ENCODE data around the gene IFNL4.
"Not testable (repeated sequence)": the region's sequence is repeated elsewhere in the genome, so short reads cannot be mapped to it uniquely, and the experiment has no call there.

The IFNL4 gene

DNA sequence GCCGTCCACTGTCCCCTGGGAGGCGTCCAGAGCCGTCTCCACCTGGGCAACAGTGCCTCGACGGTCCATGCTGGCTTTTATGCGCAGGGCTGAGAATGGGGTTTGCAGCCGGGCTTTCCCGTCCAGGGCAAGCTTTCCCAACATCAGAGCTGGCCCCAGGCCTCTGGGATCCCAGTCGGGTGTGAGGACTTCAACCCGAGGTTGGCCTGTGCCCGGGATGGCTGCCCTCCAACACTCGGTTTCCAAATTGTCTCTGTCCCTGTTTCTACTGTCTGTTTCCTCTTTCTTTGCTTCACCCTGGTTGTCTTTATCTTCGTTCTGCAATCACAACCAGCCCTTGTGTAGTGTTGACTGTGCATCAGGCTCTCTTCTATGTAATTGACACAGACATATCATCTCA, at the start of gene IFNL4:
IFNL4 (minus strand) TSS at position 51 of the 400 bp plus-strand sequence.
- no peak for DNase-seq (ENCODE audit: low read depth)

- no peak for DNase-seq (ENCODE audit: low read depth)
Observed at GRCh38 chr19:39297931-39298634, 49.4 kb upstream of the IFNL4 start.

- no peak for DNase-seq (ENCODE audit: low read depth)
Observed at GRCh38 chr19:39296906-39297305, 48.2 kb upstream of the IFNL4 start.

DNA sequence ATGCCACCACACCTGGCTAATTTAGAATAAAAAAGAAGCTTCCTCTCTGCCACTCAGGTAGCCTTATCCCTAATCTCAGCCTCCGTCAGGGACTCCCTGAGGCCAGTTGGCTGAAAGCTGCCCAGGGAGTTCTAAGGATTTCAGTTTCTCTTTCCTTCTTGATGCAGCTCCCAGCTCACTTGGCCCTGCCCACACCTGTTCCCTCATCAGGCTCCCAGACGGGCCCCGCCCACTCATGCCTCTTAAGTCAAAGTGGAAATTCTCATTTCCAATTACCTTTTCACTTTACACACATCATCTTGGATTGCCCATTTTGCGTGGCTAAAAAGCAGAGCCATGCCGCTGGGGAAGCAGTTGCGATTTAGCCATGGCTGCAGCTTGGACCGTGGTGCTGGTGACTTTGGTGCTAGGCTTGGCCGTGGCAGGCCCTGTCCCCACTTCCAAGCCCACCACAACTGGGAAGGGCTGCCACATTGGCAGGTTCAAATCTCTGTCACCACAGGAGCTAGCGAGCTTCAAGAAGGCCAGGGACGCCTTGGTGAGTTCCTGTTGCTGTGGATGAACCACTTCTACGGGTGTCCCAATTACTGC, 47.5 kb upstream of the IFNL4 start, which contains the start of gene IFNL1:
IFNL1 (plus strand) TSS at position 353 of the 591 bp plus-strand sequence; CDS start at position 368, 15 bp downstream.
- no peak for DNase-seq (ENCODE audit: low read depth)

DNA sequence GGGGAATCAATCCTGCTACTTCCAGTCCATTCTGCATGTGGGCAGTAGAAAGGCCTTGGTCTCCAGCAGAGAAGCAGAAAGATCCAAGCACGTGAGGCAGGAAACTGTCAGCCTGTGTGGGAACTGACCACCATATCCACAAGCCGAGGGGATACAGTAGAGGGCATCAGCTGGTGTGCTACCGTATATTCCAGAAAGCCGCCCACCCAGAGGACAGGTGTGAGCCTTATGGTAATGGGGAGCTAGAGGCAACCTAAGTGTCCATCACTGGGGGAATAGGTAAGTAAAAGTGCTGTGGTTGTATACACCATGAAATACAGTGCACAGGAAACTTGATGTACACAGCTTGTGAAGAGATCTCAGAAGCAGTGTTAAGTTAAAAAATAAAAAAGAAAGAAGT, 44.7 kb upstream of the IFNL4 start:
- DNase-seq (ENCODE audit: low read depth) = no peak

DNA sequence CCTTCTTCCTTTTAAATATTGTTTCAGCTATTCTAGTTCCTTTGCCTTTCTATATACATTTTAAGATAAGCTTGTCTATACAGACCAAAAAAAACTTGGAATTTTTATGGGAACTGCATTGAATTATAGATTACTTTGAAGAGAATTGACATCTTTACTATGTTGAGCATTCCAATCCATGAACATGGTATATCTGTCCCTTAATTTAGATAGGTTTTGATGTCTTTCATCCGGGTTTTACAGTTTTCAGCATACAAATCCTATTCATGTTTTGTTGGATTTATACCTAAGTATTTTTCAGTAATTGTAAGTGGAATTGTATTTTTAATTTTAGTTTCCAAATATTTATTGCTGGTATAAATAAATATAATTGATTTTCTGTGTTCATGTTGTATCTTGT, 35.4 kb upstream of the IFNL4 start:
- DNase-seq (ENCODE audit: low read depth) = no peak

- DNase-seq (ENCODE audit: low read depth) = no peak
Observed at GRCh38 chr19:39282021-39282420, 33.4 kb upstream of the IFNL4 start.

DNA sequence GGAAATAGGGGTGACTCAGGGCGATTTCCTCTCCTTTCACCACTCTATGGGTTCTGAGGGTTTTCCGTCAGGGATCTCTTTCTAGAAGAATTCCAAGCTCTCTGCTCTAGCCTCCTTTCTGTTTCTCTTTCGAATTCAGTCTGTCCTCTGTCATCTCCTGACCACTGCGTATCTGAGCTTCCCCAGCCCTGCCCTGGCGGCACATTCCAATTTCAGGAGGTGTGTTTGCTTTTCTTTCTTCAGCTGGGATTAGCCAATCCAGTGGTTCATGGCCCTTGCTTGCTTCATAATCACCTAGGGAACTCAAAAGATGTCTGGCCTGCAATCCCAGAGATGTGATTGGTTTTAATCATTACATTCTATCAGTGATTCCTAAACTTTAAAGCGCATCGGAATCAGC, 28.9 kb upstream of the IFNL4 start:
- no peak for DNase-seq (ENCODE audit: low read depth)

- no peak for DNase-seq (ENCODE audit: low read depth)
Observed at GRCh38 chr19:39276740-39277139, 28.1 kb upstream of the IFNL4 start.

- DNase-seq (ENCODE audit: low read depth) = no peak
Observed at GRCh38 chr19:39275578-39275977, 26.9 kb upstream of the IFNL4 start.

- not testable (repeated sequence) for DNase-seq (ENCODE audit: low read depth)
Observed at GRCh38 chr19:39273859-39274258, 25.2 kb upstream of the IFNL4 start.

DNA sequence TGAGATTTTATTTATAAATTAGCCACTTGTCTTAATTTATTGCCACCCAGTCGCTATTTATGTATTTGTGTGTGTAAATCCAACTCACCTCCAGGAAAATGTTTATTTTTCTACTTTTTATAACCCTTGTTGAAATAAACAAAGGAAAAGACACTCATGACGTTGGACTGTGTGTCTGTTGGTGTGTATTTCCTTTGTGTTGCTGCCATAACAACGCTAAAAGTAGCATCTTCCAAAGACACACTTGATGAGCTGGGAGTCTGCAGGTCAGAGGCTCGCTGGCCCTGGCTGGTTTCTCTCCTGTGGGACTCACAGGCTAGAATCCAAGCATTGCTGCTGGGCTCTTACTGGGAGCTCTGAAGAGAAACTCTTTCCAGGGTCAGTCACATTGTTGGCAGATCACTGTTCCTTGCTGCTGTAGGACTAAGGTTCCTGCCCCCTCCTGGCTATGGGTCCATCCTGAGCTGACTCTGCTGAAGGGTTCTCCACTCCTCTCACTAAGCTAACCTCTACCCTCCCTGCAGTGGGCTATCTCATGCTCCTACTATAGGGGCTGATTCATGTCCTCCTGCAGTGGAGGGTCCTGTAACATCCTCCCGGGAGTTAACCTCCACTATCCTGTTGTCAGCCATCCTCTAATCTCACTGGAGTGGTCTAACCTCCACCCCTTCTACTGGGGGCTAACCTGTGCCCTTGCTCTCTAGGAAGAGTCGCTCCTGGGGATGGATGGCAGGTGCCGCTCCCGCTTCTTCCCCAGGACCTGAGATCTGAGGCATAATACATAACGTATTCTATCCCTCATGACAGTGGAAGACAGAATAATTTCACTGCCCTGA, 21.6 kb upstream of the IFNL4 start:
- no peak for DNase-seq (ENCODE audit: low read depth)

DNA sequence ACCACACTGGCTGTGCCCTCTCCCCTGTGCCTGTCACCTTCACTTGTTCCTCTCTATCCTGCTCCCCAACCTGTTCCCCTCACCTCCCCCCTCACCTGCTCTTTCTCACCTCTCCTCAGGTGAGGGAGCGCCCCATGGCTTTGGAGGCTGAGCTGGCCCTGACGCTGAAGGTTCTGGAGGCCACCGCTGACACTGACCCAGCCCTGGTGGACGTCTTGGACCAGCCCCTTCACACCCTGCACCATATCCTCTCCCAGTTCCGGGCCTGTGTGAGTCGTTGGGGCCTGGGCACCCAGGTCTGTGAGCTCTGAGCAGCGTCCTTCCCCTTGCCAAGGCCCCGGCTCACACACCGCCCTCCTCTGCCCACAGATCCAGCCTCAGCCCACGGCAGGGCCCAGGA, 20.7 kb upstream of the IFNL4 start:
- not testable (repeated sequence) for DNase-seq (ENCODE audit: low read depth)

DNA sequence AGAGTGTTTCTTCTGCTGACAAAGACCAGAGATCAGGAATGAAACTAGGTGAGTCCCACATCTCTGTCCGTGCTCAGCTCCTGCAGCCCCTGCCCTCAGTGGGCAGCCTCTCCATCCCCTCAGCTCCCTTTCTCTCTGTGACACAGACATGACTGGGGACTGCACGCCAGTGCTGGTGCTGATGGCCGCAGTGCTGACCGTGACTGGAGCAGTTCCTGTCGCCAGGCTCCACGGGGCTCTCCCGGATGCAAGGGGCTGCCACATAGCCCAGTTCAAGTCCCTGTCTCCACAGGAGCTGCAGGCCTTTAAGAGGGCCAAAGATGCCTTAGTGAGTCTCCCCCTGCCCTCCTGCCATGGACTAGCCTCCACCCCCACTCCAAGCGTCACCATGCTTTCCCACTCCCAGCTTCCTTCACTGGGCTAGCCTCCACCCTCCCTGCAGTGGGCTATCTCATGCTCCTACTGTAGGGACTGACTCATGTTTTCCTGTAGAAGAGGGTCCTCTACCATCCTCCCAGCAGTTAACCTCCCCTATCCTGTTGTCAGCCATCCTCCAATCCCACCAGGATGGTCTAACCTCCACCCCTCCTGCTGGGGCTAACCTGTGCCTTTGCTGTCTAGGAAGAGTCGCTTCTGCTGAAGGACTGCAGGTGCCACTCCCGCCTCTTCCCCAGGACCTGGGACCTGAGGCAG, 20.0 kb upstream of the IFNL4 start:
- not testable (repeated sequence) for DNase-seq (ENCODE audit: low read depth)

DNA sequence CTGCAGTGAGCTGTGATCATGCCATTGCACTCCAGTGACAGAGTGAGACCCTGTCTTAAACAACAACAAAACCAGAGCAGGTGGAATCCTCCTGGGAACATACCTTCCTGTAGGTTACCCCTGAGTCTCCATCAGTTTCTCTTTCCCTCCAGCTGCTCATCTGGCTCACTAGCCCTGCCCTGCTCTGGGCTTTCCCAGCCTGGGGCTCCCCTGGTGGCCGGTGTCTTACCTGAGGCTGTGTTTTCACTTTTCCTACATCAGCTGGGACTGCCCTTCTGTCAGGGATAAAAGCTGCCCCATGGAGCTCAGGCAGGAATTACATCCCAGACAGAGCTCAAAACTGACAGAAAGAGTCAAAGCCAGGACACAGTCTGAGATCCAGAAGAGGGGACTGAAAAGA, 19.4 kb upstream of the IFNL4 start, which contains the start of gene IFNL2:
IFNL2 (plus strand) TSS at position 312 of the 400 bp plus-strand sequence. CDS start 173 bp downstream, outside the sequence.
- not testable (repeated sequence) for DNase-seq (ENCODE audit: low read depth)

DNA sequence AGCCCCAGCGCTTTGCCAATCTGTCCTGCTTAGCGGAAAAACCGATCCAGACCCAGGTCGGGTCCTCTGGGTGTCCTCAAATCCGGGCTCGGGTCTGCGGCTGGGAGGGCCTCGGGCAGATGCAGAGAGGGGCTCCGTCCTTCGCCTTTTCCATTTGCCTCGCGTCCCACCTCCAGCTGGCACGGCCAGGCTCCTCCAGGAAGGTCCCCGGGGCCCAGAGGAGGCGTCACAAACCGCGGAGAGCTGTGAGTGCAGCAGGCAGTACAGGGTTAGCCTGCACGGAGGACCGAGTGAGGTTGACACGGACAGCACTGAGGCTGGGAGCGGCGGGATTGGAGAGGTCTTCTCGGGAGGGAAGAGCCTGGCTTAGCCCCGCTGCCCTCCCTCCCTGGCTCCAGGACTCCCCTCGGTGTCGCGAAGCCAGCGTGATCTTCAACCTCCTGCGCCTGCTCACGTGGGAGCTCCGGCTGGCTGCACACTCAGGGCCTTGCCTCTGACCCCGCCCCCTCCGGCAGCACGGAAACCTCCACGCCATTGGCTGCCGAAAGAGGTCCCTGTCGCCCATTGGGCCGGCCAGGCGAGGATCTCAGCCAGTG, 16.8 kb upstream of the IFNL4 start:
- no peak for DNase-seq (ENCODE audit: low read depth)

GRCh38 chr19:39264306-39265290, 15.9 kb upstream of the IFNL4 start:
- DNase-seq (ENCODE audit: low read depth) = no peak

DNA sequence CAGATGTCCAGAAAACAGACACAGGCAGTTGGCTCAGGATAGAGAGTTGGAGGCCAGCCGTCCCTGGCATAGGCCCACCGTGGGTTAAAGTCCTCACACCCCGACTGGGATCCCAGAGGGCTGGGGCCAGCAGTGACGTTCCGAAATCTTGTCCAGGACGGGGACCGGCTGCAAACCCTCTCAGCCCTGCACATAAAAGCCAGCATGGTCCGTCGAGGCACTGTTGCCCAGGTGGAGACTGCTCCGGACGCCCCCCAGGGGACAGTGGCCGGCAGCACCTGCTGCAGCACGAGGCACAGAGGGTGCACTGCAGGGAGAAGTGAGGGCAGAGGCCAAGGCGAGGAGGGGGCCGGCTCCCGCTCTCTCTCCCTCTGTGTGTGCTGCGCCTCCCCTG, 15.3 kb upstream of the IFNL4 start:
- DNase-seq (ENCODE audit: low read depth) = no peak

DNA sequence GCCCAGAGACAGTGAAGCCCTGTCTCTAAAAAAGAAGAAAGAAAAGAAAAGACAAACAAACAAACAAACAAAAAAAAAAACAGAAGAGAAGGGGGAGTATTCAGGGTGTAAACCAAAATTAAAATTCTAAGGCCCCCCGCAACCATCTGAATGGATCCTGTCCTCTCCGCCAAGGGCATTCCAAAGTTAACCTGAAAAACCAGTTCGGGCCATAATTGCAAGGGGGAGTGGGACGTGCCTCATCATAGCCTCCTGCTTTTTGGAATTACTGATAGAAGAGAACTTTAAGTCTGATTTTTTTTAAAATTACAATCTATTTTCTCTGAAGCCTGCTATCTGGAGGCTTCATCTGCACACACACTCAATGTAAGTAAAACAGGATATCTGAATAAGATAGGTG, 13.8 kb upstream of the IFNL4 start:
- no peak for DNase-seq (ENCODE audit: low read depth)

GRCh38 chr19:39261704-39262103, 13.0 kb upstream of the IFNL4 start:
- DNase-seq (ENCODE audit: low read depth) = no peak

DNA sequence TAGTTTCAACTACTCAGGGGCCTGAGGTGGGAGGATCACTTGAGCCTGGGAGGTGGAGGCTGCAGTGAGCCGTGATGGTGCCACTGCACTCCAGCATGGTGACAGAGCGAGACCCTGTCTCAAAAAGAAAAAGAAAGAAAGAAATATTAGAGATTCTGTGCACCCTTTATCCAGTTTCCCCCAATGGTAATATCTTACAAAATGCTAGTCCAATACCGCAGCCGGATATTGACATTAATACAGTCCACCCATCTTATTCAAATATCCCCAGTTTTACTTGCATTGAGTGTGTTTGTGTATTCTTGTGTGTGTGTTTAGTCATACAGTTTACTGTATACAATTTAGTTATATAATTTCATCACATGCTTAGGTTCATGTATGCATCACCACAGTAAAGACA, 8.6 kb upstream of the IFNL4 start:
- no peak for DNase-seq (ENCODE audit: low read depth)

Data from GM04504 (cell line).